GM21723 (cell line): Measurements from ENCODE around the gene NR1H3.
A peak's percentile ranks its signal among the peaks of the same experiment; 100 is the strongest.
"Not testable (repeated sequence)": the region's sequence is repeated elsewhere in the genome, so short reads cannot be mapped to it uniquely, and the experiment has no call there.

ENCODE experiments used
- ATAC-seq: cut with Tn5 transposase; IDR thresholded peaks from one replicate; pipeline ENCODE4 v1.9.1; 2021; ENCODE audit warnings: mild to moderate bottlenecking, moderate library complexity; ENCODE audit not compliant: unreplicated experiment

Gene NR1H3

DNA sequence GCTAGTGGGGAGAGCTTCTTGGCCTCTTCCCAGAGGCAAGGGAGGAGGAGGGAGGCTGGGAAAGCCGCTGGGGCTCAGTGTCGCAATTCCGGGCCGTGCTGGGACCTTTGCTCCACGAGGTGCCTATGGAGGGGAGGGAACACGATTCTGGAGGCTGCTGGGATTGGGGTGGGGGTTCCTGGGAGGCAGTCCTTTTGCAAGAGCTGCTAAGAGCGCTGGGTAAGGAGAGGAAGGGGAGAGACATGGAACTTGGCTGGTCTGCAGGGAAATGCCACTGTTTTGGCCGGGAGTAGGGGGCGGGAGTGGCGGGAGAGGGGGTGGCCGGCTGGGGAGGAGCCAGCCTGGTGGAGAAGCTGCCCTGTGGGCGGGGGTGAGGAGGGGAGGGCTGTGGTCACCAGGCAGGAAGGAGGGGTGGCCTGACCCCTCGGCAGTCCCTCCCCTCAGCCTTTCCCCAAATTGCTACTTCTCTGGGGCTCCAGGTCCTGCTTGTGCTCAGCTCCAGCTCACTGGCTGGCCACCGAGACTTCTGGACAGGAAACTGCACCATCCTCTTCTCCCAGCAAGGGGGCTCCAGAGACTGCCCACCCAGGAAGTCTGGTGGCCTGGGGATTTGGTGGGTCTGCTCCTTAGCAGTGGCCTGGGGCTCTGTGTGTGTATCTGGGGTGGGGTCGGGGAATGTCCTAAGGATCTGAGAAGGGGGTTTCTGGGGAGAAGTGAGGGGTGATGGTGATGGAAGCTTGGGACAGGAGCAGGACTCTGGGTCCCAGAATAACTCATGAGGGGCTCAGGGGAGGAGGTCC is at the start of gene NR1H3:
NR1H3 (plus strand) TSS at position 480 of the 800 bp plus-strand sequence. CDS start 1,221 bp downstream, outside the sequence.
- ATAC-seq = no peak

DNA sequence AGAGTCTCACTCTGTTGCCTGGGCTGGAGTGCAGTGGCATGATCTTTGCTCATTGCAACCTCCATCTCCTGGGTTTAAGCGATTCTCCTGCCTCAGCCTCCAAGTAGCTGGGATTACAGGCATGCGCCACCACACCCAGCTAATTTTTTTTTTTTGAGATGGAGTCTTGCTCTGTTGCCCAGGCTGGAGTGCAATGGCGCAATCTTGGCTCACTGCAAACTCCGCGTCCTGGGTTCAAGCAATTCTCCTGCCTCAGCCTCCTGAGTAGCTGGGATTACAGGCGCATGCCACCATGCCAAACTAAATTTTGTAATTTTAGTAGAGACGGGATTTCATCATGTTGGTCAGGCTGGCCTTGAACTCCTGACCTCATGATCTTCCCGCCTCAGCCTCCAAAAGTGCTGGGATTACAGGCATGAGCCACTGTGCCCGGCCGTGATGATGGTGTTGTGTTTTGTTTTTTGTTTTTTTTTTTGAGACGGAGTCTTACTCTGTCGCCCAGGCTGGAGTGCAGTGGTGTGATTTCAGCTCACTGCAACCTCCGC is 49.7 kb upstream of the NR1H3 start:
- ATAC-seq = not testable (repeated sequence)

DNA sequence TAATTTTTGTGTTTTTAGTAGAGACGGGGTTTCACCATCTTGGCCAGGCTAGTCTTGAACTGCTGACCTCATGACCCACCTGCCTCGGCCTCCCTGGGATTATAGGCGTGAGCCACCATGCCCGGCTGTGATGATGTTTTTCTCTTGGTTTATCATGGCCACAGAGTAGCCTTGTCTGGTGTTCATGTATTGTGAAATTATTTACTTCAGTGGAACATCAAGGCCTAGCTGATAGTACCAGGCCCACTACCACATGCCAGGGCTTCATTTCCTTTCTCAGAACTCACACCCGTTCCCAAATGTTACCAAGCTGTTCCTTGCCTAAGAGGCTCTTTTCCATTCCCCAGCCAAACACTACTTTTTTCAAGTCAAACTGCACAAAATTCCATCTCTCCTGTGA is 49.2 kb upstream of the NR1H3 start:
- ATAC-seq = no peak

DNA sequence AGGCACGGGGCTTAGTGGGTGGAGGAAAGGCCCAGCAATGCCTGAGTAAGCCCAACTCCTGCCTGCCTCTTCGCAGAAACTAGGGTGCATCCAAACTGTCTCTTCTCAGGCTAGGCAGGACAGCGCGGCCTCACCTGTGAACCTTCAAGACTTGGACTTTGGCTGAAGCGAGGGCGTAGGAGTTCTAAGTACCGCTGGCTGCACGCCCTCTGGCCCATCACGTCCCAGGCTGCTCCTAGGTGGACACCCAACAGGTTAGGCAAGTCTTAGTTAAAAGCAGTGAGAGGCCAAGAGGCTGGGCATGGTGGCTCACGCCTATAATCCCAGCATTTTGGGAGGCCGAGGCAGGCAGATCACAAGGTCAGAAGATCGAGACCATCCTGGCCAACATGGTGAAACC is 44.9 kb upstream of the NR1H3 start:
- ATAC-seq = no peak

DNA sequence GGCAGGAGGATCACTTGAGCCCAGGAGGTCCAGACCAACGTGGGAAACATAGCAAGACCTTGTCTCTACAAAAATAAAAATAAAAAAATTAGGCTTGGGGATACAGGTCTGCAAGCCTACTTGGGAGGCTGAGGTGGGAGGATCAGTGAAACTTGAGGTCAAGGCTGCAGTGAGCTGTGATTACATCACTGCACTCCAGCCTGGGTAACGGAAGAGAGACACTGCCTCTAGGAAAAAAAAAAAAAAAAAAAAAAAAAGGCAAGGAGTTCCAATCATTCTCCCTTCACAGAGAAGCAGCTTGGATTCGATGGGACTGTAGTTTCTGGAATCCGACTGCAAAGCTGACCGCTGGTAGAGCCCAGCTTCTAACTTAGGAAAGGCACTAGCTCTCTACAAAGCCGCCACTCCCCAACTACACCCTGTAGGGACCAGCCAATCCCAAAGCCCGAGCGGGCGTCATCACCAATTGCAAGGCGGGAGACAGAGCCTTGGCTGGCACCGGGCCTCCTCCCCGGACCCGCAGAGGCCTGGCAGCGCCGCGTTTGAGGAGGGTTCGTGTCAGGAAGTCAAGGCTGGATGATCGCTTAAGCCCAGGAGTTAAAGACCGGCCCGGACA is 43.7 kb upstream of the NR1H3 start:
- ATAC-seq = peak; percentile 58

DNA sequence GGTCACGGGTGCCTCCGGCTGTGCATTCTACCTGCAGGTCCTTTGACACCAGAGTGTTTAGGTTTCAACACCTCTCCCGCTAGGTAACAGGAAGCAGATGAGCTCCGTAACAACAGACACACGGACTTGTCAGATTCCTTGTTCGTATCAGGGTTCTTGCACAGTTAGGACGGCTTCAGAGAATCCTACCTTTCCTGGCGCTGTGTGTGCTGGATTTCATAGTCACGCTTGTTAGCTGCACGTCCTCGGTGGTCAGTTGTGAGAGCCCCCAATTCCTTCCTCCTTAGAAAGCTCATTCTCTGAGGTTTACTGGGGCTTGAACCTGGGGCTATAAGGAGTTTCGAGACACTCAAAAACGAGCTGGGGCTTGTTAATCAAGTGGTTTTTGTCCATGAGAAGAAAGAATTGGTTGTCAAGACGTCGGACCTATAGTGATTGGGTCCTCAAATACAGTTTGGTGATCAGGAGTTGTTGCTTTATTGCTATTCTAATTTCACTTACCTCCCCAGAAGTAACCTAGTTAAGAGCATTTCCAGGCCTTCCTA is 42.4 kb upstream of the NR1H3 start:
- ATAC-seq = no peak

DNA sequence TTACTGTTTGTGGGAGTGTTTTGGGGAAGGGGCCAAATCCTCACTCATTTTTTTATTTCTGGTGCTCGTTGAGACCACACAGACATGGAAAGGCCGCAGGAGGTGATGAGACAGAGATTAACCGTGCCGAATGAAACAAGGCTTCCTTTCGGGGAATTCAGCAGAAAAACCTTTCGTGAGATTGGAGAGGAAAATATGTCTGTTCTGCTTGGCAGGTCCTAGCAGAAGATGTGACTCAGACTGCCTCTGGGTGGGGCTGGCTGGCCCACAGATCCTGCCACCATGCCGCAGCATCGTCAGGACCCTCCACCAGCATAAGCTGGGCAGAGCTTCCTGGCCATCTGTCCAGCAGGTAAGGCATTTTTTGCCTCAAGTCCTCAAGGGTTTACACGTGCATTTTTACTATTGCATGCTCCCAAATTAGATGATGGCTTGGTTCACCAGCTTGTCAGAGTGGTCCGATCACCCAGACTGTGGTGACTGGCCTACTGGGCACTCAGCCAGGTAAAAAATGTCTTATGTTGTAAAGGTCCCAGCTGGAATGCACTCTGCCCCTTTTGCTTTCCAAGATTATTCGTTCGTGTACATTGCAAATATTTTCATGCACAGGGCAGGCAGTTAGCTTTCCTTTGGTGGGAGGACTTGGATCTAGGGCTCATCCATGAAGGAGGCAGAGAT is 41.5 kb upstream of the NR1H3 start:
- ATAC-seq = peak; percentile 28

DNA sequence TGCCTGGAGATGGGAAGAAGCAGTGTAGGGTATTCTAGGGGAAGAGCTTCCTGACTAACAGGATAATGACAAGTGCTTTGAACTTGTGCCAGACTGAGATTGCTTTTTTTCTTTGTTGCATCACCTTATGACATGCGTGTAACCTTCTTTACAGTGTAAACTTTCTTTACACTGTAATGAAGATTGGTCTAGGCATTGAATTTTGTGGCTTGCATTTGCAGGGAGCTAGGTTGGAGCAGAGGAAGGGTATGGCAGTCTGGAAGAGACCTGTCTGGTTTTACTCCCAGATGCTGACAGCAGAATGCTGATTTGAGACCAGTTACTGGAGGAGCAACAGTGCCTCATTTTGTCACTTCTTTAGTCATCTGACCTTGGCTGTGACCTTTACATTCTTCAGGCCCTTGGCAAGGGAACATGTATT is 37.4 kb upstream of the NR1H3 start:
- ATAC-seq = no peak

DNA sequence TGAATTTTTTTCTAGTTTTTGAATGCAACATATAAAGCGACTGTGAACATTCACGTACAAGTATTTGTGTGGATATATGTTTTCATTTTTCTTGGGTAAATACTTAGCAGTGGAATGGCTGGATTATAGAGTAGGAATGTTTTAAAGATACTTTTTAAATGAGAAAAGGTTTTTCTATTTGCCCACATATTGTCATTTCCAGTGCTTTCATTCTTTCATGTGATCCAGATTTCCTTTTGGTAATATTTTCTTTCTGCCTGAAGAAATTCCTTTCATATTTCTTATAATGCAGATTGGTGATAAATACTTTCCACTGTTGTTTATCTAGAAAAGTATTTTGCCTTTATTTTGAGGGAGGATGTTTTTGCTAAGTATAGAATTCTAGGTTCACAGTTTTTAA is 35.1 kb upstream of the NR1H3 start:
- ATAC-seq = no peak

DNA sequence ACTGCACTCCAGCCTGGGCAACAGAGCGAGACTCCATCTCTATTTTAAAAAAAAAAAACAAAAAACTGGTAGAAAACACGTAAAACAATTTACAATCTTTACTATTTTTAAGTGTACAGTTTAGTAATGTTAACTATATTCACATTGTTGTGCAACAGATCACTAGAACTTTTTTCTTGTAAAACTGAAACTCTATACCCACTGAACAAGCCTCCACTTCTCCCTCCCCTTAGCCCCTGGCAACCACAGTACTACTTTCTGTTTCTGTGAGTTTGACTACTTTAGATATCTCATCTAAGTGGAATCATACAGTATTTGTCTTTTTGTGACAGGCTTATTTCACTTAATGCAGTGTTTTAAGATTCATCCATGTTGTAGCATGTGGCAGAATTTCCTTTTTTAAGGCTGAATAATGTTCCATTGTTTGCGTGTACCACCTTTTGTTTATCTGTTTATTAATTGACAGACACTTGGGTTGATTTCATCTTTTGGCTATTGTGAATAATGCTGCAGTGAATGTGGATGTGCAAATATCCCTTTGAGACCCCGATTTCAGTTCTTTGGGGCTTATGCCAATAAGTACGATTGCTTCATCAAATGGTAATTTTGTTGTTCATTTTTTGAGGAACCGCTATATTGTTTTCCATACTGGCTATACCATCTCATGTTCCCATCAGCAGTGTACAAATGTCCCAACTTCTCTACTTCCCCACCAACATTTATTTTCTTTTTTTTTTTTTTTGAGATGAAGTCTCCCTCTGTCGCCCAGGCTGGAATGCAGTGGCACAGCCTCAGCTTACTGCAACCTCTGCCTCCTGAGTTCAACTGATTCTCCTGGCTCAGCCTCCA is 32.0 kb upstream of the NR1H3 start:
- ATAC-seq = peak; percentile 88

DNA sequence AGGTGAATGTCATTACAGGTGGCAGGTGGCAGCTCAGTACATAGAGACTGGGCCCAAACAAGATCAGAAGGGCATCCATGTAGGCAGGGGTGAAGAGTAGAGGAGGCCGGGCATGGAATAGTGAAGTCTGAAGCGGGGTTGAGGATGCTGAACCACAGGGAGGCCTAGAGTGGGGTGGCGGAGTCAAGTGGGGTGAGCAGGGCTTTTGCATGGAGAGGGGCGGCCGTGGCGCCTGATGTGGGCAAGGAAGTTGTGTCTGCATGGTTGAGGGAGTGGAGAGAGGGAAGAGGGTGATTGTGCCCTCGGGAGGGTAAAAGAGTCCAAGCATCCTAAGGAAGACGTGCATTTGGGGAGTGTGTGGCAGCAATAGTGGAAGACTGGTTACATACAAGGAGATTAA is 28.6 kb upstream of the NR1H3 start:
- ATAC-seq = no peak

DNA sequence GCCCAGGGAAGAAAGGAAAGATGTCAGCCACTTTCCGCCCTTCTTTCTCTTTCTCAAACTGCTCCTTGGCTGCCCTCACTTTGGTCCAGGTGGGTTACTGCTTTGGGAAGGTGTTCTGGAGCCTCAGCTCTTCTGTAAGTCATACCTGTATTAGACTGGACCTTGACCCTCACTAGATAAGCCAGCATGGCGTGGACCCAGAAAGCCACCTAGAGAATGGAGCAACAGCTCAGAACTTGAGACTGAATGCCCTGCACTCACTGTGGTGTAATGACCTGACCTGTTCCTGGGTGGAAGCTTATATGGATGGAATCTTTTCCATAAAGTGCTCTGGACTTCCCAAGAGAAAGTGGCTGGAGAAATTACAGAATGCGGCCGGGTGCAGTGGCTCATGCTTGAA is 24.7 kb upstream of the NR1H3 start:
- ATAC-seq = no peak

DNA sequence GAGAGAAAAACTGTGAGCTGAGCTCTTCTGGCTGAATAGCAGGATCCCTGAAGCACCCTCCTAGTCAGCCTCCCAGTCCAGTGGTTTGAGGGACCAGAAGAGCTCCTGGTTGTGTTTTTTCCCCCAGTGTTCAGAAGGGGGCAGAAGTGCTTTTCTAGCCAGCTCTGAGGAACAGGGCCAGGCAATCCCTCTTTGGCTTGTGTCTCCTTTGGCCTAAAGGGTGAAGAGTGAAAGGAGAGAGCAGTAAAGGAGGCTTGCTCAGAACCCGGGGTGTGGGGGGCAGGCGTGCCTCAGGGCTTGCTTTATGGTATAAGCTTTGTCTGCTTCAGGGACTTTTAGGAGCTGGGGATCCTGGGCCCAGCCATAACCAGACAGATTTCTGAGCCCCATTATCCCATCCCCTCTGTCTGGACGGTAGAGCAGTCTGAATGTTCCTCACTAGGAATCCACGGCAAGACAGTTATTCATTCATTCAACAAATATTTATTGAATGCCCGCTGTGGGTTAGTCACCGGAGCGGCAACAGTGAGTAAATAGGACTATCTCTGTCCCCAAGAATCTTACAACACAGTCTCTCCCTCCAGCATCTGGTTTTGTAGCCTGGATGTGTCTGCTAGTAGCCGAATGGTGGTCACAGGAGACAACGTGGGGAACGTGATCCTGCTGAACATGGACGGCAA is 23.7 kb upstream of the NR1H3 start:
- no peak for ATAC-seq

DNA sequence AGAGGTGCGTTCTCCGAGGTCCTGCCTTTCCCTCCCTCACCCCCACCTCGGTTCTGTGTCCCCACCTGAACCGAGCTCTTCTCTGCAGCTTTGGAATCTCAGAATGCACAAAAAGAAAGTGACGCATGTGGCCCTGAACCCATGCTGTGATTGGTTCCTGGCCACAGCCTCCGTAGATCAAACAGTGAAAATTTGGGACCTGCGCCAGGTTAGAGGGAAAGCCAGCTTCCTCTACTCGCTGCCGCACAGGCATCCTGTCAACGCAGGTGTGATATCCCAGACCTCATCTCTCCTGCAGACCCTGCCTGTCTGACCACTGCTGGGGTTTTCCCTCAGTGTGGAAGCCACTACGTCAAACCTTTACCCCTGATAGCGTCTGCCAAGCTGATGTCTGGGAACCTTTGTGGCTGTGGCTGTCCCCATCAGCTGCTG is 23.1 kb upstream of the NR1H3 start:
- no peak for ATAC-seq

DNA sequence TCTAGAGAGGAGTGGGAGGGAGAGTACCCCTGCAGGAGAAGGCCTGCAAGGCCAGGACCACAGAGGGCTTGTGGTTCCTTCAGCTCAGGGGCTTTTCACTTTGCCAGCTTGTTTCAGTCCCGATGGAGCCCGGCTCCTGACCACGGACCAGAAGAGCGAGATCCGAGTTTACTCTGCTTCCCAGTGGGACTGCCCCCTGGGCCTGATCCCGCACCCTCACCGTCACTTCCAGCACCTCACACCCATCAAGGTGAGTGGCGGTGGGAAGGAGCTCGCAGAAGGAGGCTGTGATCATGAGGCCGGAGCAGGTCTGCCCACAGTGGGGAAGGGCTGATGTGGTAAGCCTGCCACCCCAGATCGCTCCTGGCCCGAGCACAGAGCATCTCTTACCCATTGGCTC is 22.6 kb upstream of the NR1H3 start:
- no peak for ATAC-seq

DNA sequence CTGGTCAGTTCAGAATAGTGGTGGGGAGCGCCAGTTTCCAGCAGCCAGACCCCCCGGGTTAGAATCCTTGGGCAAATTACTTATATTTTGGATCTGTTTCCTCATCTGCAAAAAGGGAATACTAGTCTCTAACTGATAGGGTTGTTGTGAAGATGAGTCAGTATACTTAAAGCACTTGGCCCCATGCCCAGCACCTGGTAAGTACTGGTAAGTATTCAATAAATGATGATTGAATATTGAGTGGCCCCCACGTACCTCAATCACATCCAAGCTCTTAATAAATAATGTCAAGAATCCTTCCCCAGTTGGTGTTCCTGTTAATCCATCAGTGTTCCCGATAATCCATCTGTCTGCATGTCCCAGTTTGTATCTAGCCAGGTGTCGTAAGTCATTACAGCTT is 21.3 kb upstream of the NR1H3 start:
- no peak for ATAC-seq

DNA sequence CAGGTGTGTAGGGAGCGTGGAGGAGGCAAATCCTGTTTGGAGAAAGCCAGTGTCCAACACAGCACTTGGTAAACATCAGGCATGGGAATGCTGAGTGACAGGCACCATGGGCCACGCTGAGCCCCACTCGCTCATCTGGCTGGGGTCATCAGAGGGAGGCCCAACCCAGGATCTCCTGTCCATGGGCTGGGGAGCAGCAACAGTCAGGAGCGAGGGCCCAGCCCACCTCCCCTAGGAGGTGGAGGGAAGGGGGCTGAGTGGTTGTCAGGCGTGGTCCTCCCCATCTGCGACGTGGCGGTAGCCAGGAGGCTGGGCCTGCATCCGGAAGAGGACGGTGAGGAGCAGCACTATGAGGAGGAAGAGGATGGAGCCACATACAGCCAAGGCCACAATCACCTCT is 17.9 kb upstream of the NR1H3 start:
- ATAC-seq = no peak

DNA sequence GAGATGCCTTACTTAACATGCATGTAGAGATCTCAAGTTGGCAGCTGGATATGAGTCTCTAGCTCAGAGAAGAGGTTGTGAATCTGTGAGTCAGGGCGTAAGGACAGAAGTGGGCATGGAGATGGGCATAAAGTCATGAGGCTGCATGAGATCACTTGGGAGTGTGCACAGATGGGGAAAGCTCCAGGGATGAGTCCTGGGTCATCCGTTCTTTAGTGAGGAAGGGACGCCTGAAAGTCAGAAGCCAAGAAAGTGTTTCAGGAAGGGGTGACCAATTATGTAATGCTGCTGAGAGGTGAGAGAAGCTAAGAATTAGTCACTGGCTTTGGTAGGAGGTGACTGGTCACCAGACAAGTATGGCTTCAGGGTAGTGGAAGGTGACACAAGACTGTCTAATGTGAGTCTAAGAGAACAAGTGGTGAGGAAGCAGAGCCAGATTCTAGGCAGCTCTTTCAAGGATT is 15.9 kb upstream of the NR1H3 start:
- no peak for ATAC-seq

DNA sequence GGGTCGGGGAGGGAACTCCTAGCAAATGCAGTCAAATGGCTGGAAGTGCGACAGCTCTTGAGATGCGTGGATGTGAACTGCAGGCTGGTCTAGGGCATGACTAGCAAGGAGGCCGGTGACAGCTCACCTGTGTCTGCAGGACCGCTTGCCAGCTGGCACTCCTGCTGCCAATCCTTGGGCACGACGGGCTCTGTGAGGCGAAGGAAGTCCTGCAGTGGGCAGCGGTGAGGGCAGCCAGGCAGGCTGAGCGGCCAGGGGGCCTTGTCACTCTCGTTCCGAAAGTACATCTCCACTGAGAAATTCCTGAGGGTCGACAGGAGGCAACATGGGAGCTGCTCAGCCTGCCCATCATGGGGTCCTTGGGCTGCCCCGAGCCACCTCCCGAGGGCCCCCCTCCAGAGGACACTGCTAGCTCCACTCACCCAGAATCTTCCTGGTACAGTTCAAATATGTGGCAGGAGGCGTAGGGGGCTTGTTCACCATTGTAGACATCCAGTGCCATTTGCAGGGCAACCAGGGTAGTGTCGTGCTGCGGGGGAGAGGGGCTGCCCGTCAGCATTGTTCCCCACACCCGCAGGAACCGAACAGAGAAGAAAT is 15.1 kb upstream of the NR1H3 start:
- ATAC-seq = no peak
